Measurements from ENCODE around the gene PTGES. TPM values are rescaled to one million over a fixed set of nuclear protein-coding genes. Genes with fewer than 3 reads are reported as not detected.
A peak's percentile ranks its signal among the peaks of the same experiment; 100 is the strongest.
"Not testable (repeated sequence)": the region's sequence is repeated elsewhere in the genome, so short reads cannot be mapped to it uniquely, and the experiment has no call there.

The PTGES gene, protein sequence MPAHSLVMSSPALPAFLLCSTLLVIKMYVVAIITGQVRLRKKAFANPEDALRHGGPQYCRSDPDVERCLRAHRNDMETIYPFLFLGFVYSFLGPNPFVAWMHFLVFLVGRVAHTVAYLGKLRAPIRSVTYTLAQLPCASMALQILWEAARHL
- 29.1 and 67.1 TPM in 2 replicates for total RNA-seq (ENCODE audit: low replicate concordance)
- long read RNA-seq, transcript PTGES-201 (3 exons, 1,774 nt), result major isoform, 151 of 182 reads
- long read RNA-seq, transcript PTGES-202 (4 exons, 1,868 nt), result minor isoform, 7 of 182 reads
- long read RNA-seq, partial matches to known transcripts, result 15 of 182 reads
- long read RNA-seq, other reads (novel, unspliced or antisense), result 9 of 182 reads

DNA sequence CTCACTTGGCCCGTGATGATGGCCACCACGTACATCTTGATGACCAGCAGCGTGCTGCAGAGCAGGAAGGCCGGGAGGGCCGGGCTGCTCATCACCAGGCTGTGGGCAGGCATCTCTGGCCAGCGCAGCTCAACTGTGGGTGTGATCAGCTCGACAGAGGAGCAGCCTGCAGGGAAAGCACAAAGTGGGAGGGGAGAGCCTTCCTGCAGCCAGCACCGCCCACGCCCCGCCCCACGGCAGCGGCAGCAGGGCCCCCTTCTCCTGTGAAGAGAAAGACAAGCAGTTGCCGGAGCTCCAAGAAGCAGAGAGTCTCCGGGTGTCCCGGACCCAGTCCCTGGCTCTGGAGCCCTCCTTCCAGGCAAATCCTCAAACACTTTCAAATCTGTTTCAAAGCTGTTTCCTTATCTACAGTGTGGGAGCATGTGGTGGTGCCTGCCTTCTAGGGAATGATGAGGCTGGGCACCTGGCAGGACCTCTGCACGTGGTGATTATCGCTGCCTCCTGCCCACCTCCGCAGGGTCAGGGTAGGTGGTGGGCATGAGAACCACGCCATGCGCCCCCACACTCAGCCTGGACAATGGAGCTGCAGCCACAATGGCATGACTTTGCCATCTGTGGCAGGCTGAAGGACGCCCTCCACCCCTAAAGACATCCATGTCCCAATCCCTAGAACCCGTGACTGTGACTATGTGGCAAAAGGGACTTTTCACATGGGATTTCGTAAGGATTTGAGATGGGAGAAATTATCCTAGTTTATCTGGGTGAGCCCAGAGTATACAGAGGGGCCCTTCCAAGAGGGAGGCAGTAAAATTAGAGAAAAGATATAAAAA is at the start of gene PTGES:
Gene PTGES (minus strand): TSS at position 143 of the 830 bp plus-strand sequence. CDS start 30 bp downstream, at position 113.
- TF ChIP-seq, protein P1, sequence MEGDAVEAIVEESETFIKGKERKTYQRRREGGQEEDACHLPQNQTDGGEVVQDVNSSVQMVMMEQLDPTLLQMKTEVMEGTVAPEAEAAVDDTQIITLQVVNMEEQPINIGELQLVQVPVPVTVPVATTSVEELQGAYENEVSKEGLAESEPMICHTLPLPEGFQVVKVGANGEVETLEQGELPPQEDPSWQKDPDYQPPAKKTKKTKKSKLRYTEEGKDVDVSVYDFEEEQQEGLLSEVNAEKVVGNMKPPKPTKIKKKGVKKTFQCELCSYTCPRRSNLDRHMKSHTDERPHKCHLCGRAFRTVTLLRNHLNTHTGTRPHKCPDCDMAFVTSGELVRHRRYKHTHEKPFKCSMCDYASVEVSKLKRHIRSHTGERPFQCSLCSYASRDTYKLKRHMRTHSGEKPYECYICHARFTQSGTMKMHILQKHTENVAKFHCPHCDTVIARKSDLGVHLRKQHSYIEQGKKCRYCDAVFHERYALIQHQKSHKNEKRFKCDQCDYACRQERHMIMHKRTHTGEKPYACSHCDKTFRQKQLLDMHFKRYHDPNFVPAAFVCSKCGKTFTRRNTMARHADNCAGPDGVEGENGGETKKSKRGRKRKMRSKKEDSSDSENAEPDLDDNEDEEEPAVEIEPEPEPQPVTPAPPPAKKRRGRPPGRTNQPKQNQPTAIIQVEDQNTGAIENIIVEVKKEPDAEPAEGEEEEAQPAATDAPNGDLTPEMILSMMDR (conservative IDR thresholded peaks at IDR 0.05), result no peak
- DNase-seq (ENCODE audit: extremely low spot score, unreplicated experiment), result peak; percentile 83
- H3K36me3 Mint-ChIP-seq, result no peaks in the 10 kb centered on the region
- no peaks in the 10 kb centered on the region for H3K9me3 Mint-ChIP-seq
- peak within 1 kb of the TSS; percentile 87 for H3K4me3 Mint-ChIP-seq
- peaks cover 26% of the 10 kb centered on the region for H3K4me1 Mint-ChIP-seq (ENCODE audit: unreplicated experiment)
- H3K27me3 Mint-ChIP-seq, result no peaks in the 10 kb centered on the region
- H3K27ac Mint-ChIP-seq, result peak within 1 kb of the TSS; percentile 95

DNA sequence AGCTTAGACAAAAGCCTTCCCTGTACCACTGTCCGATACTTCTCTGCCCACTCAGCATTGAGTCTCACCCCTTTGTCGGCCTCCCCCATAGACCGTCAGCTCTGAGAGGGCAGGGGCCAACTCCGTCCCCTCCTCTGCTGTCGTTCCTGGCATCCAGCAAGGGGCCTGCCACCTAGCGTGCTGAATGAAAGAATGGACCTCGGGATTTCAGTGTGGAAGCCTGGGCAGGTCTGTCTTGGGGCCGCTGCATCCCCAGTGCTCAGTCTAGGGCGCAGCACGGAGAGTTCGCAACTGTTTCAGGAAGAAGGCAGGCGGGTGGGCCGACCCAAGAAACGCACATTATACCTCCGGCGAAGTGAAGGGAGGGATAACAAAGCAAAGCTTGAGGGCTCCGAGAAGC is 48.7 kb upstream of the PTGES start:
- Mint-ChIP-seq H3K27ac (peak overlapping the region; percentile 75), H3K36me3 (peaks cover 7% of the 10 kb centered on the region), H3K27me3 (peaks cover under 1% of the 10 kb centered on the region), H3K4me1 (ENCODE audit: unreplicated experiment) (peaks cover 14% of the 10 kb centered on the region), H3K9me3 (no peaks in the 10 kb centered on the region), H3K4me3 (peak overlapping the region; percentile 74)
- TF ChIP-seq, protein P1 (conservative IDR thresholded peaks at IDR 0.05), result no peak
- DNase-seq (ENCODE audit: extremely low spot score, unreplicated experiment), result no peak

DNA sequence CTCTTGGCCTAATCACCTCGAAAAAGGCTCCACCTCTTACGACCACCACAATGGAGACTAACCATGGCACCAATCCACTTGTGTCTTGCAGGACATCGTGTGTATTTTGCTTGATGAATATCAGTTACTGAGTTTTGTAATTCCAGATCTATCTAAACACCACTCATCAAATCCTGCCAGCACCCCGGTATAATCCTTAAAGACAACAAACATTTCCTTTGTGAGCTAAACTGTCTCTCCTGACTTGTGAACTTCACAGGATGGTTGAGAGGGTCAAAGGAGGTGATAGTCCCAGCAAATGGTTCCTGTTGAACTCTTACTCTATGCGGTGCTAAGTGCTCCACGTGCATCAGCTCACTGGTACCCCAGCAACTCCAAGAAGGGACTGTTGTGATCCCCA is 46.1 kb upstream of the PTGES start:
- Mint-ChIP-seq H3K4me3 (no peak overlapping the region), H3K4me1 (ENCODE audit: unreplicated experiment) (peaks cover 2% of the 10 kb centered on the region), H3K27me3 (peaks cover 19% of the 10 kb centered on the region), H3K36me3 (no peaks in the 10 kb centered on the region), H3K27ac (no peak overlapping the region), H3K9me3 (no peaks in the 10 kb centered on the region)
- DNase-seq (ENCODE audit: extremely low spot score, unreplicated experiment), result no peak
- TF ChIP-seq, protein P1 (conservative IDR thresholded peaks at IDR 0.05), result no peak

DNA sequence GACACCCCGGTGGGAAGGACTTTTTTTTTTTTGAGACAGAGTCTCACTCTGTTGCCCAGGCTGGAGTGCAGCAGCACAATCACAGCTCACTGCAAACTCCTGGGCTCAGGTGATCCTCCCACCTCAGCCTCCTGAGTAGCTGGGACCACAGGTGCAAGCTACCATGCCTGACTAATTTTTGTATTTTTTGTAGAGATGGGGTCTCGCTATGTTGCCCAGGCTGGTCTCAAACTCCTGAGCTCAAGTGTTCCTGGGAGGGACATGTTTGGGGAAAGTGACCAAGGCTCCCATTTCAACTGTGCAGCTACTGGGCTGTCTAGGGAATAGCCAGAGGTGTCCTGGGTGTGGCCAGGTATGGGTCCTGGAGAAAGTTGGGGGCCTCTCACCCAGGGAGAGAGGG is 43.2 kb upstream of the PTGES start:
- not testable (repeated sequence) for H3K27ac Mint-ChIP-seq; H3K4me3 Mint-ChIP-seq; DNase-seq (ENCODE audit: extremely low spot score, unreplicated experiment); H3K4me1 Mint-ChIP-seq (ENCODE audit: unreplicated experiment); H3K36me3 Mint-ChIP-seq; H3K9me3 Mint-ChIP-seq
- peaks cover 23% of the 10 kb centered on the region for H3K27me3 Mint-ChIP-seq

DNA sequence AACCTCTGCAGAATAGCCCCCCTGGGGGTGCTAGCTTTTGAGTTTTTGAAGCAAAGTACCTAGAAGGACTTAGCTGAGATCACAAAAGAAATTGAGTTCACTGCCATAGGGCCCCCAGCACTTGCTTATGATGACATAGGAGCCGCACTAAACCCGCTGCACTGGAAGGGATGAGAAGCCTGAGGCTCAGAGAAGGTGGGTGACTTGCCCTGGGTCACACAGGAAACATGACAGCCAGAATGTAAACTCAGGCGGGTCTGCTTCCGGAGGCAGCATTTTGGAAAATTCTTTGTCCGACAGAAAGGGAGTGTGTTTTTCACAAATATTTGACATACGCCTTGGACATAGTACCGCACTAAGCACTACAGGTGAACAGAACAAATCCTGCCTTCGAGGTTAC is 41.7 kb upstream of the PTGES start:
- DNase-seq (ENCODE audit: extremely low spot score, unreplicated experiment), result no peak
- Mint-ChIP-seq H3K9me3 (no peaks in the 10 kb centered on the region), H3K27ac (no peak overlapping the region), H3K4me1 (ENCODE audit: unreplicated experiment) (no peaks in the 10 kb centered on the region), H3K36me3 (no peaks in the 10 kb centered on the region), H3K4me3 (no peak overlapping the region), H3K27me3 (peaks cover 29% of the 10 kb centered on the region)
- TF ChIP-seq, protein P1 (conservative IDR thresholded peaks at IDR 0.05), result no peak

DNA sequence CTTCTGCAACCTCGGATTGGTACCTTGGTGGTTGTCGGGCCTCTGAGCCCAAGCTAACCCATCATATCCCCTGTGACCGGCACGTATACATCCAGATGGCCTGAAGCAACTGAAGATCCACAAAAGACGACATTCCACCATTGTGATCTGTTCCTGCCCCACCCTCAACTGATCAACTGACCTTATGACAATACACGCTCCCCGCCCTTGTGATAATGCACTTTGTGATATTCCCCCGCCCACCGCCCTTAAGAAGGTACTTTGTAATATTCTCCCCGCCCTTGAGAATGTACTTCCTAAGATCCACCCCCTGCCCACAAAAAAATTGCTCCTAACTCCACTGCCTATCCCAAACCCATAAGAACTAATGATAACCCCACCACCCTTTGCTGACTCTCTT is 33.6 kb upstream of the PTGES start:
- TF ChIP-seq, protein P1 (conservative IDR thresholded peaks at IDR 0.05), result no peak
- Mint-ChIP-seq H3K9me3 (no peaks in the 10 kb centered on the region), H3K36me3 (no peaks in the 10 kb centered on the region), H3K27me3 (peaks cover 40% of the 10 kb centered on the region), H3K4me3 (no peak overlapping the region), H3K4me1 (ENCODE audit: unreplicated experiment) (peaks cover 6% of the 10 kb centered on the region), H3K27ac (no peak overlapping the region)
- DNase-seq (ENCODE audit: extremely low spot score, unreplicated experiment), result no peak

All from type B pancreatic cell (in vitro differentiated cells).